A549 (cell line): Measurements from ENCODE around the gene AURKB. TPM values are rescaled to one million over a fixed set of nuclear protein-coding genes. Genes with fewer than 3 reads are reported as not detected.

Experiments
- ATAC-seq, 2 experiments: fragments of 200-7000 bp in 1 of 2; fragments of >200 bp in 1 of 2; cut with Nextera tagmentation in 1 of 2; cut with Tn5 transposase in 1 of 2; 3 replicates each; pipeline versions ENCODE4 v1.8.0 to v1.9.1; 2018 to 2020; ENCODE audit warnings: mild to moderate bottlenecking in 1 of 2, moderate library complexity in 1 of 2
- CTCF ChIA-PET: fragments of 300-600 bp; sonication (Branson Sonifier 250); formaldehyde crosslinking; extraction: SDS; loops from one replicate; lab custom pipeline; 2021; ENCODE audit warnings: antibody characterized with exemption, inconsistent platforms; lab: Yijun Ruan, JAX
- POLR2A ChIA-PET: fragments of 350-600 bp; formaldehyde crosslinking; extraction: SDS; loops from one replicate; lab custom pipeline; 2021; ENCODE audit warnings: antibody characterized with exemption, inconsistent platforms; lab: Yijun Ruan, JAX
- DNase-seq, 2 experiments: peaks; one replicate each; pipeline versions ENCODE4 v3.0.0 to v3.0.0-alpha.2; 2011 to 2016; ENCODE audit warnings: low read depth in 1 of 2, low spot score in 1 of 2
- FAIRE-seq: peaks from 2 replicates; lab custom pipeline; 2011; peaks lifted over from hg19 to GRCh38; lab: Jason Lieb, UNC
- H3K27ac ChIP-seq, 2 experiments: fragments of >200 bp; sonication (Bioruptor Twin); formaldehyde crosslinking; 3 replicates each; pipeline ENCODE4 v1.5.1; 2016 to 2017
- H3K4me1 ChIP-seq: fragments of >200 bp; sonication (Bioruptor Twin); formaldehyde crosslinking; 3 replicates; pipeline ENCODE4 v1.6.1; 2016
- H3K4me2 ChIP-seq: fragments of >200 bp; sonication (Bioruptor Twin); formaldehyde crosslinking; 3 replicates; pipeline ENCODE4 v1.6.1; 2016
- H3K4me3 ChIP-seq: fragments of >200 bp; sonication (Bioruptor Twin); formaldehyde crosslinking; 3 replicates; pipeline ENCODE4 v1.5.1; 2016
- H3K9me3 ChIP-seq: fragments of >200 bp; sonication (Bioruptor Twin); formaldehyde crosslinking; 3 replicates; pipeline ENCODE4 v1.6.1; 2016
- BHLHE40 ChIP-seq: IDR thresholded peaks from 2 replicates; pipeline ENCODE4 v1.6.1; 2012; ENCODE audit warnings: low read depth, low read length, inconsistent platforms
- CBX8 ChIP-seq: fragments of 200-600 bp; sonication (generic); IDR thresholded peaks from 2 replicates; pipeline ENCODE4 v1.6.1; 2016
- CHD4 ChIP-seq: fragments of 200-600 bp; sonication (generic); IDR thresholded peaks from 2 replicates; pipeline ENCODE4 v1.6.1; 2016; ENCODE audit warnings: antibody characterized with exemption, mild to moderate bottlenecking, borderline replicate concordance
- EHF ChIP-seq: fragments of 250-450 bp; sonication (Bioruptor Pico); IDR thresholded peaks from 2 replicates; pipeline ENCODE4 v1.5.0; 2020; ENCODE audit warnings: mild to moderate bottlenecking
- HDAC2 ChIP-seq: fragments of 200-600 bp; sonication (generic); IDR thresholded peaks from 2 replicates; pipeline ENCODE4 v1.6.1; 2016
- HOXB13 ChIP-seq: fragments of 250-450 bp; sonication (Bioruptor Pico); IDR thresholded peaks from 2 replicates; pipeline ENCODE4 v1.5.0; 2020; ENCODE audit warnings: low read depth, mild to moderate bottlenecking, moderate library complexity
- JUN ChIP-seq, 2 experiments: fragments of >200 bp; sonication (Bioruptor Twin); formaldehyde crosslinking; IDR thresholded peaks; 2 replicates in 1 of 2; 3 replicates in 1 of 2; pipeline ENCODE4 v1.6.1; 2016 to 2017
- KDM1A ChIP-seq: fragments of 200-600 bp; sonication (generic); IDR thresholded peaks from 2 replicates; pipeline ENCODE4 v1.6.1; 2016; ENCODE audit warnings: low read depth, mild to moderate bottlenecking
- MAX ChIP-seq: IDR thresholded peaks from 2 replicates; pipeline ENCODE4 v1.6.1; 2012
- NPAS2 ChIP-seq: fragments of 250-450 bp; sonication (Bioruptor Pico); IDR thresholded peaks from 2 replicates; pipeline ENCODE4 v1.8.0; 2022; ENCODE audit warnings: mild to moderate bottlenecking, moderate library complexity, borderline replicate concordance
- RFX5 ChIP-seq: fragments of 450-650 bp; IDR thresholded peaks from 2 replicates; pipeline ENCODE4 v1.7.1; 2014; ENCODE audit warnings: antibody characterized with exemption, mild to moderate bottlenecking, moderate library complexity
- ZC3H11A ChIP-seq: fragments of 450-650 bp; IDR thresholded peaks from 2 replicates; pipeline ENCODE4 v1.6.1; 2014; ENCODE audit warnings: antibody characterized with exemption, mild to moderate bottlenecking
- ZFP36 ChIP-seq: fragments of 450-650 bp; IDR thresholded peaks from 2 replicates; pipeline ENCODE4 v1.6.1; 2014; ENCODE audit warnings: borderline replicate concordance; ENCODE audit not compliant: partially characterized antibody
- WGBS: methylation state at CpG from one replicate; pipeline ENCODE4 v1.1.6; 2017; ENCODE audit errors: missing lambda C conversion rate; 5-methylcytosine and 5-hydroxymethylcytosine counted together
- polyA plus RNA-seq, 4 experiments: library from polyadenylated mRNA; depleted of rRNA in 3 of 4; stranded (reverse); fragments of >200 nt; fragmentation: RNase III in 1 of 4; extraction: RNeasy Plus Mini Kit Qiagen cat#74134 plus additional on column Dnase treatment in 1 of 4; gene quantifications; 2 replicates in 3 of 4; 3 replicates in 1 of 4; pipeline ENCODE4 v1.2.3, GENCODE V29; 2011 to 2017
- TF ChIP-seq, protein P1 (sequence below): fragments of 200-600 bp; sonication (generic); IDR thresholded peaks from 2 replicates; pipeline ENCODE4 v1.6.1; 2016; ENCODE audit warnings: antibody characterized with exemption, mild to moderate bottlenecking, moderate library complexity
- TF ChIP-seq, protein P2 (sequence below): fragments of 450-650 bp; IDR thresholded peaks from 2 replicates; pipeline ENCODE4 v1.6.1; 2014; ENCODE audit warnings: antibody characterized with exemption
- TF ChIP-seq, protein P3 (sequence below): fragments of 150-350 bp; IDR thresholded peaks from 2 replicates; pipeline ENCODE4 v1.6.1; 2014; ENCODE audit warnings: low read depth, mild to moderate bottlenecking, low read length

Gene AURKB
- polyA plus RNA-seq, 2 of the 4 experiments (the other 2 are of a cell fraction), result 51.0 to 130 TPM

DNA sequence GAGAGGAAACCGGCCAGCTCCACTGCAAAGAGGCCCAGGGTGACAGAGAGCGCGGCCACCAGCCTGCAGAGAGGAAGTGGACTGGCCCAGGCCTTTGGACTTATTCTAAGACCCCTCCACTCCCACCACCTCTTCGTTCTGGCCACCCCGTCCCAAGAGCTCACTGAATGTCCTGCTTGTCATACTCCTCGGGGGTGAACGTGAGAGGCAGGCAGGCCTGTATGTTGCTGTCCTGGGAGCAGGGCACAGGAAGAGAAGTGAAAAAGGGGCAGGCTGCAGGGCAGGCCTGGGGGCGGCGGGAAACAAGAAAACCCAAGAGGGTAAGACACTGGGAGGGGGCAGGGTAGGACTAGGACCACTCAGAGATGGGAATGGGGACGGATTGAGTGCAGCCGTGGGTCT lies 34.6 kb downstream of the AURKB start:
- H3K27ac ChIP-seq, result peak overlapping the region; percentile 91 to 95
- TF ChIP-seq EHF, result no peak
- TF ChIP-seq RFX5, result no peak
- no peak for TF ChIP-seq KDM1A
- TF ChIP-seq ZFP36, result no peak
- no peak for TF ChIP-seq CHD4
- no peak for TF ChIP-seq HOXB13 (CRISPR knock-in tag)
- no peak for TF ChIP-seq HDAC2
- TF ChIP-seq CBX8, result no peak
- TF ChIP-seq, protein P1, sequence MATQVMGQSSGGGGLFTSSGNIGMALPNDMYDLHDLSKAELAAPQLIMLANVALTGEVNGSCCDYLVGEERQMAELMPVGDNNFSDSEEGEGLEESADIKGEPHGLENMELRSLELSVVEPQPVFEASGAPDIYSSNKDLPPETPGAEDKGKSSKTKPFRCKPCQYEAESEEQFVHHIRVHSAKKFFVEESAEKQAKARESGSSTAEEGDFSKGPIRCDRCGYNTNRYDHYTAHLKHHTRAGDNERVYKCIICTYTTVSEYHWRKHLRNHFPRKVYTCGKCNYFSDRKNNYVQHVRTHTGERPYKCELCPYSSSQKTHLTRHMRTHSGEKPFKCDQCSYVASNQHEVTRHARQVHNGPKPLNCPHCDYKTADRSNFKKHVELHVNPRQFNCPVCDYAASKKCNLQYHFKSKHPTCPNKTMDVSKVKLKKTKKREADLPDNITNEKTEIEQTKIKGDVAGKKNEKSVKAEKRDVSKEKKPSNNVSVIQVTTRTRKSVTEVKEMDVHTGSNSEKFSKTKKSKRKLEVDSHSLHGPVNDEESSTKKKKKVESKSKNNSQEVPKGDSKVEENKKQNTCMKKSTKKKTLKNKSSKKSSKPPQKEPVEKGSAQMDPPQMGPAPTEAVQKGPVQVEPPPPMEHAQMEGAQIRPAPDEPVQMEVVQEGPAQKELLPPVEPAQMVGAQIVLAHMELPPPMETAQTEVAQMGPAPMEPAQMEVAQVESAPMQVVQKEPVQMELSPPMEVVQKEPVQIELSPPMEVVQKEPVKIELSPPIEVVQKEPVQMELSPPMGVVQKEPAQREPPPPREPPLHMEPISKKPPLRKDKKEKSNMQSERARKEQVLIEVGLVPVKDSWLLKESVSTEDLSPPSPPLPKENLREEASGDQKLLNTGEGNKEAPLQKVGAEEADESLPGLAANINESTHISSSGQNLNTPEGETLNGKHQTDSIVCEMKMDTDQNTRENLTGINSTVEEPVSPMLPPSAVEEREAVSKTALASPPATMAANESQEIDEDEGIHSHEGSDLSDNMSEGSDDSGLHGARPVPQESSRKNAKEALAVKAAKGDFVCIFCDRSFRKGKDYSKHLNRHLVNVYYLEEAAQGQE, result no peak
- TF ChIP-seq, protein P2, sequence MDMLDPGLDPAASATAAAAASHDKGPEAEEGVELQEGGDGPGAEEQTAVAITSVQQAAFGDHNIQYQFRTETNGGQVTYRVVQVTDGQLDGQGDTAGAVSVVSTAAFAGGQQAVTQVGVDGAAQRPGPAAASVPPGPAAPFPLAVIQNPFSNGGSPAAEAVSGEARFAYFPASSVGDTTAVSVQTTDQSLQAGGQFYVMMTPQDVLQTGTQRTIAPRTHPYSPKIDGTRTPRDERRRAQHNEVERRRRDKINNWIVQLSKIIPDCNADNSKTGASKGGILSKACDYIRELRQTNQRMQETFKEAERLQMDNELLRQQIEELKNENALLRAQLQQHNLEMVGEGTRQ, result no peak
- TF ChIP-seq, protein P3, sequence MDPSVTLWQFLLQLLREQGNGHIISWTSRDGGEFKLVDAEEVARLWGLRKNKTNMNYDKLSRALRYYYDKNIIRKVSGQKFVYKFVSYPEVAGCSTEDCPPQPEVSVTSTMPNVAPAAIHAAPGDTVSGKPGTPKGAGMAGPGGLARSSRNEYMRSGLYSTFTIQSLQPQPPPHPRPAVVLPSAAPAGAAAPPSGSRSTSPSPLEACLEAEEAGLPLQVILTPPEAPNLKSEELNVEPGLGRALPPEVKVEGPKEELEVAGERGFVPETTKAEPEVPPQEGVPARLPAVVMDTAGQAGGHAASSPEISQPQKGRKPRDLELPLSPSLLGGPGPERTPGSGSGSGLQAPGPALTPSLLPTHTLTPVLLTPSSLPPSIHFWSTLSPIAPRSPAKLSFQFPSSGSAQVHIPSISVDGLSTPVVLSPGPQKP, result no peak
- TF ChIP-seq NPAS2 (CRISPR knock-in tag), result no peak
- no peak for TF ChIP-seq MAX
- TF ChIP-seq JUN (IDR thresholded peaks at IDR 0.05), result no peak
- WGBS, result 10% methylated on average over 11 of the region's 11 CpGs
- ChIA-PET CTCF (interaction anchor here (1.1 to 2.0 kb wide), 6 partner anchors 10 to 54 kb away, joined by 3 to 14 read pairs (median 4); no protein-coding TSS in a partner anchor), POLR2A (interaction anchor here (0.6 to 1.6 kb wide), 4 partner anchors 10 to 38 kb away, joined by 3 to 7 read pairs (median 6); partner anchors contain the start of gene BORCS6)
- peak overlapping the region; percentile 55 for H3K4me3 ChIP-seq
- H3K4me2 ChIP-seq, result peak overlapping the region; percentile 98
- no peak for FAIRE-seq
- no peaks in the 10 kb centered on the region for H3K9me3 ChIP-seq
- peak in 1 of 2 experiments; percentile 39 for DNase-seq
- ATAC-seq, result peak; percentile 8 to 33
- H3K4me1 ChIP-seq, result peaks cover 34% of the 10 kb centered on the region

- WGBS, result 3% methylated on average over 14 of the region's 14 CpGs
- H3K4me2 ChIP-seq, result peak overlapping the region; percentile 88
- ChIA-PET CTCF (interaction anchor here (0.6 to 3.1 kb wide), 8 partner anchors 11 to 613 kb away, joined by 3 to 11 read pairs (median 4); partner anchors contain the start of genes KRABD2 and VAMP2), POLR2A (interaction anchor here (0.6 to 2.1 kb wide), 34 partner anchors 10 to 488 kb away, joined by 3 to 45 read pairs (median 10); partner anchors contain the start of genes ALOXE3, AURKB, BORCS6 and CTC1)
- FAIRE-seq, result no peak
- TF ChIP-seq, protein P1, result no peak
- TF ChIP-seq ZC3H11A (no peak), HDAC2 (no peak), BHLHE40 (no peak)
- peak; percentile 10 to 13; a peak in 3 of 6 replicates for ATAC-seq
- peak in 1 of 2 experiments; percentile 59 for DNase-seq
- H3K27ac ChIP-seq, result peak overlapping the region; percentile 86 to 88
- peak overlapping the region; percentile 41 for H3K4me3 ChIP-seq
- no peaks in the 10 kb centered on the region for H3K9me3 ChIP-seq
- H3K4me1 ChIP-seq, result peaks cover 34% of the 10 kb centered on the region
Observed at GRCh38 chr17:8173871-8174322, 36.5 kb downstream of the AURKB start.
